ENCODE measurements around the gene OLFML2A. TPM values are rescaled to one million over a fixed set of nuclear protein-coding genes. Genes with fewer than 3 reads are reported as not detected.

Gene OLFML2A
- total and polyA plus RNA-seq, 2 experiments from 2014 or later, result 2.2 to 3.4 TPM

DNA sequence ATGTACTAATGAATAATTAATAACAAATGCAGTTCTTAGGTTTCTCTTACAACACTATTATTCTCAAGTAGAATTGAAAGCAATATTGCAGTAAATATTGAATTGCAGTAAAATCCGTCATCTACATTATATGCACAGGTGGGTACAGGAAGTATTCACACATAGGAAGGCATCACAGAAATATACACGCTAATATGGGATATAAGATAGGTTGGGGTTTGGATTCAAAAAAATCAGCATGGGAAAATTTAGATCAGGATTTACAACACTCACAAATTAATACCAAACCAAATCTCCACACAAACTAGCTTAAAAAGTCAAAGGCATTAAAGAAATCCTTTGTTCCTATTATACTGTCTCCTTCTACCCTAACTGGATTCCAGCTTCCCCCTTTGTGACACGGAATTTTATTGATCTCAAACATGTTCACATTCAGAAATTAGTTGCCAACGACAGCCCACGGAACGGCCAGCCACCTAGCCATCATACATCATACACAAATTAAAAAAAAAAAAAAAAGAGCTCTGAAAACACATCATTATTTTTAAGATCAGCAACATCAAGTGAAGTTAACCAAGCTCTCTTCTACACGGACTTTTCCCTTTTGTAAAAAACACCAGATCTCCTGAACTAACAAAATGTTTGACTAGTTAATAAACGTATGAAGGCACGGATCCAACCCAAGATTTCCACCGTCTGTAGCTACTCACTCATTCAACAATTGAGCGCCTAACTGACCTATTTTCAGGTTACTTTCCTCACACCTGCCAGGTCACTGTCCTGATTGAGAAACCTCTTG lies 8.0 kb upstream of the OLFML2A start:
- 13% methylated on average over 11 of the region's 11 CpGs for WGBS (ENCODE audit: low lambda C conversion rate, missing lambda C conversion rate)
- peaks cover 11% of the 10 kb centered on the region for H4K20me1 ChIP-seq (ENCODE audit: insufficient read depth, poor library complexity, severe bottlenecking)
- DNase-seq (ENCODE audit: low spot score), result no peak
- H3K4me1 ChIP-seq (ENCODE audit: insufficient read depth), result no peaks in the 10 kb centered on the region
- peak overlapping the region; percentile 38 for H2AFZ ChIP-seq
- H3K4me2 ChIP-seq, result peak overlapping the region; percentile 80
- H3K27me3 ChIP-seq, result no peaks in the 10 kb centered on the region
- H3K9me2 ChIP-seq (replicated peaks; ENCODE audit: insufficient read depth), result no peaks in the 10 kb centered on the region
- no peaks in the 10 kb centered on the region for H3K9me3 ChIP-seq (ENCODE audit: low read depth)
- peak overlapping the region; percentile 88 for H3K4me3 ChIP-seq
- no peak for TF ChIP-seq CTCF (IDR thresholded peaks at IDR 0.05; ENCODE audit: poor library complexity)
- TF ChIP-seq EZH2 (IDR thresholded peaks at IDR 0.05; ENCODE audit: borderline replicate concordance), result no peak
- TF ChIP-seq EZH2phosphoT487 (IDR thresholded peaks at IDR 0.05; ENCODE audit: low read depth, severe bottlenecking, unreplicated experiment), result no peak
- no peaks in the 10 kb centered on the region for H3K36me3 ChIP-seq (replicated peaks; ENCODE audit: insufficient read depth, low read depth)
- H3K27ac ChIP-seq, result peak overlapping the region; percentile 70
- peaks cover 48% of the 10 kb centered on the region for H3K79me2 ChIP-seq

GRCh38 chr9:124769549-124770358 lies 7.2 kb upstream of the OLFML2A start:
- peak; percentile 55 for DNase-seq (ENCODE audit: low spot score)
- H2AFZ ChIP-seq, result peak overlapping the region; percentile 38
- WGBS (ENCODE audit: low lambda C conversion rate, missing lambda C conversion rate), result 1% methylated on average over 40 of the region's 56 CpGs

DNA sequence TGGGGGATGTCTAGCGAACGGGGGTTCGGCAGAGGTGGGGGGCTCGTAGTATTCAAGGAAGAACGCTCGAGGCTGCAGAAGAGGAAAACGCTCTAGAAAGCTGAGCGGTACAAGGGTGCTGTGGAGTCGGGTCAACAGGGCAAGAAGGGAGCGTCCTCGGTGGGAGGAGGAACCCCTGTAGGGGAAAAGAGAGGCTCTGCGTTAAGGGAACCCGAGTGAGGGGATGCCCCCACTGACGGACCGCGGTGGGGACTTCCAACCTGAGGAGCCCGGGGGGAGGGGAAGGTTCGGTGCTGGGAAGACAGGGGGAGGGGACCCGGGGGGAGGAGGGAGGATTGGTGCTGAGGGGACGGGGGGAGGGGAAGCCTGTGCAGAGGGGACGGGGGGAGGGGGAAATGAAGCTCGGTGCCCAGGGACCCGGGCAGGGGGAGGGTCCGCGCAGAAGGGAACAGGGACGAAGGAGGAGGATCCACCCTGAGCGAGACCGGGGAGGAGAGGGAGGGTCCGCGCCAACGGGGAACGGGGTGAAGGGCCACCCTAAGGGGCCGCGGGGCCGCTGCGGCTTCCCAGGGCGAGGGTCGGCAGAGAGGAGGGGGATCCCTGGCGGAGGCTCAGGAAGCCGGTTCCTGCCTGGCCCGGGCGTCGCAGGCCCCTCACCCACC lies 6.4 kb upstream of the OLFML2A start:
- peak; percentile 63 for DNase-seq (ENCODE audit: low spot score)
- peaks cover 34% of the 10 kb centered on the region for H3K79me2 ChIP-seq
- peak overlapping the region; percentile 79 for H3K27ac ChIP-seq
- H3K4me2 ChIP-seq, result peak overlapping the region; percentile 80
- no peaks in the 10 kb centered on the region for H3K4me1 ChIP-seq (ENCODE audit: insufficient read depth)
- H3K4me3 ChIP-seq, result peak overlapping the region; percentile 88
- no peaks in the 10 kb centered on the region for H3K27me3 ChIP-seq
- H3K9me2 ChIP-seq (replicated peaks; ENCODE audit: insufficient read depth), result no peaks in the 10 kb centered on the region
- TF ChIP-seq EZH2phosphoT487 (IDR thresholded peaks at IDR 0.05; ENCODE audit: low read depth, severe bottlenecking, unreplicated experiment) (no peak), CTCF (IDR thresholded peaks at IDR 0.05; ENCODE audit: poor library complexity) (no peak), EZH2 (IDR thresholded peaks at IDR 0.05; ENCODE audit: borderline replicate concordance) (no peak)
- 0% methylated on average over 8 of the region's 43 CpGs for WGBS (ENCODE audit: low lambda C conversion rate, missing lambda C conversion rate)
- peaks cover 11% of the 10 kb centered on the region for H4K20me1 ChIP-seq (ENCODE audit: insufficient read depth, poor library complexity, severe bottlenecking)
- H3K9me3 ChIP-seq (ENCODE audit: low read depth), result no peaks in the 10 kb centered on the region
- peak overlapping the region; percentile 50 for H2AFZ ChIP-seq
- no peaks in the 10 kb centered on the region for H3K36me3 ChIP-seq (replicated peaks; ENCODE audit: insufficient read depth, low read depth)

More at GRCh38 chr9:124769549-124770358, 7.2 kb upstream of the OLFML2A start:
- Histone ChIP-seq H3K4me1 (ENCODE audit: insufficient read depth) (no peaks in the 10 kb centered on the region), H3K27me3 (no peaks in the 10 kb centered on the region), H3K79me2 (peaks cover 41% of the 10 kb centered on the region), H3K4me2 (peak overlapping the region; percentile 80), H3K36me3 (replicated peaks; ENCODE audit: insufficient read depth, low read depth) (no peaks in the 10 kb centered on the region), H3K4me3 (peak overlapping the region; percentile 88), H3K9me3 (ENCODE audit: low read depth) (no peaks in the 10 kb centered on the region), H4K20me1 (ENCODE audit: insufficient read depth, poor library complexity, severe bottlenecking) (peaks cover 11% of the 10 kb centered on the region), H3K9me2 (replicated peaks; ENCODE audit: insufficient read depth) (no peaks in the 10 kb centered on the region), H3K27ac (peak overlapping the region; percentile 70)
- TF ChIP-seq EZH2phosphoT487 (IDR thresholded peaks at IDR 0.05; ENCODE audit: low read depth, severe bottlenecking, unreplicated experiment), result peak; percentile 21
- TF ChIP-seq CTCF (IDR thresholded peaks at IDR 0.05; ENCODE audit: poor library complexity), result no peak
- peak; percentile 56 for TF ChIP-seq EZH2 (IDR thresholded peaks at IDR 0.05; ENCODE audit: borderline replicate concordance)

All from hepatocyte (in vitro differentiated cells).